GM21360 (cell line): ENCODE results near the gene CPXM1.

ENCODE experiments used
- ATAC-seq: cut with Tn5 transposase; IDR thresholded peaks from one replicate; pipeline ENCODE4 v1.9.1; 2021; ENCODE audit warnings: mild to moderate bottlenecking, moderate library complexity; ENCODE audit not compliant: unreplicated experiment

The CPXM1 gene

DNA sequence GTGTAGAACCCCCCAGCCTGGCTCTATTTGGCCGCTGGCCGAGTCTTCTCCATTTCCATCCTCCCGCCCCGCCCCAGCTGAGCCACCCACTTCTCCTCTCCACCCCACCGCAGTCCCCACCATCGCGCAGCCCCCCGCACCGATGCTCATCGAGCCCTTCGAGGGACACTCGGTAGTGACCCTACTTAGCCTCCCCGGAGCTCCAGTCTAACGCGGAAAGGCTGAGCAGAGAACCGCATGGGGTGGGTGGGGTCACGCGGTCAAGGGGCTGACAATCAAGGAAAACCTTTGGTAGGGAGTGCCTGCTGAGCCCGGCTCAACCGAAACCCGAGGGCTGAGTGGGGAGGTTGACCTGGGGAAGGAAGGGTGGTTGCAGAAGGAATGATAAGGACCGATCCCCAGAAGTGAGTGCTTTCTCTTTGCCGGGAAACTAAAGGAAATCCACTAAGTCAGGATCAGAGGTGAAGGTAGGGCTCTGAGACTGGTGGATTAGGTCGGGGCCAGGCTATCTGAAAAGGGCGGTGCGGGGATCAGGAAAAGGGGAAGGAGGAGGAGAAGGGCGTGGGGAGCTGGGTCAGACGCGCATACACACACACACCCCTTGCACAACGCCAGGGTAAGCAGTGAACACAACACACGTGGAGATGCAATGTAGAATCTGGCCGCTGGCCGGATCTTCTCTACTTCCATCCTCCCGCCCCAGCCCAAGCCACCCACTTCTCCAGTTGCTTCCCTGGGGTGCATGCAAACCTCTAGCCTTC is 49.8 kb downstream of the CPXM1 start:
- ATAC-seq: no peak

DNA sequence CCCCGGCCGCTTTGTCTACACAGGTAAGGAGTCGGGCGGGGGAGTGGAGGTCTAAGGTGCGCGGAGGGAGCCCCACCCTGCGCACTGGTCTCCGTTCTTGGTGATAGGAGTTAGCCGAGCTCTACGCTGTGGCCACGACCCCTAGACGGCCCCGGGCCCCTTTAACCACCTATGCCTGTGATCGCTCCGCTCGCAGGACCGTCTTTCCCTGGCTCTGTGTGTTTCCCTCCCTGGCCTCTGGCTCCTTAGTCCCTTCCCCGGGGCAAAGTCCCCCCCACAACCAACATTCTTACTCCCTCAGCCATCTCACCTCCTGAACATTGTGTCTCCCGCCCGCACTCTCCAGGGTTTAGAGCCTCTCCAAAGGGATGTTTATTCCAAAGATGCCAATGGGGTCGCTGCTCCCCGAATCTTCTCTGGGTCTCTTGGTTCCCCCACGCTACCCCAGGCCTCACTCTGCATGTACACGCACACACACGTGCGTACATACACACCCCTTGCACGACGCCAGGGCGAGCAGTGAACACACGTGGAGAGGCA is 50.4 kb downstream of the CPXM1 start:
- no peak for ATAC-seq

DNA sequence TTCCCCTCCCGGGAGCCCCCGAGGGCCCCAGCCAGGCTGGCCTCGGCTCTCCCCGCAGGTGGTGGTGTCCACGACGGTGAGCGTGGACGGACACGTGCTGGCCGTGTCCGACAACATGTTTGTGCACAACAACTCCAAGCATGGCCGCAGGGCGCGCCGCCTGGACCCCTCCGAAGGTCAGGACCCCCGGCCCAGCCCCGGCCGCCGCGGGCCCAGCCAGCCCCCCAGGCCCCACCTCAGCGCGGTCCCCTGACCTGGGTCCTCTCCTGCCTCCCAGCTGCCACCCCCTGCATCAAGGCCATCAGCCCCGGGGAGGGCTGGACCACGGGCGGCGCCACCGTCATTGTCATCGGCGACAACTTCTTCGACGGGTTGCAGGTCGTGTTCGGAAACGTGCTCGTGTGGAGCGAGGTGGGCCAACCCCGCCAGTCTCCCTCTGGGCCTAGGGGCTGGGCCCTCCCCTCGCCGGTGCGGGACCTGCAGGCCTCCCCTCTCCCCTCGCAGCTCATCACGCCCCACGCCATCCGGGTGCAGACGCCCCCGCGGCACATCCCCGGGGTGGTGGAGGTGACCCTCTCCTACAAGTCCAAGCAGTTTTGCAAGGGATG is 51.0 kb downstream of the CPXM1 start:
- ATAC-seq: no peak

DNA sequence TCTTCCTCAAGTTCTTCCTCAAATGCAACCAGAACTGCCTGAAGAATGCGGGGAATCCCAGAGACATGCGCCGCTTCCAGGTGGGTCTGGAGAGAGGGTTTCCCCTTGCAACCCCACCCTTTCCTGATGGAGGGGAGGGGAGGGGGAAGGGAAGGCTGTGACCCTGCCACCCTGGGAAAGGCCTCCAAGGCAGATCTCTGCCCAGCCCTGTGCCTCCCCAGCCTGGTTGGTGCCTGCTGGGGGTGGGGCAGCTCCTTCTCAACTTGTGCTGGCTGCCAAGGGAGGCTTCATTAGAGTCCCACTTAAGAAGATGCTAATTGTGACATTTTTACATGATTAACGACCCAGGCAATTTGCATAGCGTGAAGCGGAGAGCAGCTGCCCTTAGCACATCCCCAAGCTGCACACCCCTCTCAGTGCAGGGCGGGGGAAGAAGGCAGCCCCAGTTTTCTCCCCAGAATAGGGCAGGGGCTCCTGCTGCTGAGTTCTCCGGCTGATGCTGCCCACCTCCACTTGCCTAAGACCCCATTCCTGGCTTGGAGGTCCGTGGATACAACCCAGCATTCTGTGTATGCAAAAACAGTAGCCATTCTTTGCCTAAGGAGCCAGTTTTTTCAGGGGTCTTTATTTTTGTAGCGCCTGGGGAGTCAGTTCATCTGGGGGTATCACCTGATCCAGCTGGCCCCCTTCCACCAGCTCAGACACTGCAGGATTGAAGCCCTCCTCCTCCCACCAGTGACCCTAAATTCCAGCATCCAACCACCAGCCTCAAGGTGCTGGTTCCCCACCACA is 51.7 kb downstream of the CPXM1 start:
- ATAC-seq: no peak

DNA sequence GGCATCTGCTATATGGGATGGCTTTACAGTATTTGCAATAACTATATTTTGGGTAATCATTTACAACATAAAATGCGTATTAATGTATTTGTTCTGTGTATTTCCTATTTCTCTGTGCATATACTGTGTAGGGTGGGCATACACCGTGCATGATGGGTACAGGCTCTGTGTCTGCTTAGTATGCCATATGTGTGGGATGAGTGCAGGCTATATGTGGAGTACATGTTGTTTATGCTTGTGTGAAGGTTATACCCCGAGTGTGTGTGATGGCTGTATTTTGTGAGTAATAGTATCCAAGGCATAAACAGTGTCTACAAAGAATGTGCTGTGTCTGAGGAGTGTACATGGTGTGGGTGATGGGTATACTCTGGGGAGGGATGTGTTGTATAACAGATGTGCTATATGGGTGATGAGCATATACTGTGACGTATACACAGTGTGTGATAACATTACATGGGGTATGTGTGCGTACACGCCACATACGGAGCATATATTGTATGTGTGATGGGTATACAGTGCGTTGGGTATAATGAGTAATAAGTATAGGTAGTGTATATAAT is 52.7 kb downstream of the CPXM1 start:
- ATAC-seq: no peak

DNA sequence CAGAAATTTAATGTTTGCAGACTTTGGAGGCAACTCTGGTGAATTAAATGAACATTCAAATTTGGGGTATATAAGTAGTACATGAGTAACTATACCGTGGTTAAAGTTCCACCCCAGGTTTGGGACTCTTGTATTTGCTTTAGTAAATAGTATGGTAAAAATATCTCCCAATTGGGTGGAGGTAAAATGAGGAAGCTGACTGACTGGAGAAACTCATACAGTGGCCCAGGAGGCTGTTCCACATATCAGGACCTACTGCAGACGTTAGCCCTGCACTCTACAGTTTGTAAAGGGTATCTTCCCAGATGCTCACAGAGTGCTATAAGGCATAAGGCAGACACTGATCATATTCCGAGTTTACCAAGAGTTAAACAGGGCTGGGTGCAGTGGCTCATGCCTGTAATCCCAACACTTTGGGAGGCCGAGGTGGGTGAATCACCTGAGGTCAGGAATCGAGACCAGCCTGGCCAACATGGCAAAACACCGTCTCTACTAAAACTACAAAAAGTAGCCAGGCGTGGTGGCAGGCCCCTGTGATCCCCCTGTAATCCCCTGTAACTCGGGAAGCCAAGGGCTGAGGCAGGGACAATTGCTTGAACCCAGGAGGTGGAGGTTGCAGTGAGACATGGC is 53.7 kb downstream of the CPXM1 start:
- ATAC-seq: no peak

DNA sequence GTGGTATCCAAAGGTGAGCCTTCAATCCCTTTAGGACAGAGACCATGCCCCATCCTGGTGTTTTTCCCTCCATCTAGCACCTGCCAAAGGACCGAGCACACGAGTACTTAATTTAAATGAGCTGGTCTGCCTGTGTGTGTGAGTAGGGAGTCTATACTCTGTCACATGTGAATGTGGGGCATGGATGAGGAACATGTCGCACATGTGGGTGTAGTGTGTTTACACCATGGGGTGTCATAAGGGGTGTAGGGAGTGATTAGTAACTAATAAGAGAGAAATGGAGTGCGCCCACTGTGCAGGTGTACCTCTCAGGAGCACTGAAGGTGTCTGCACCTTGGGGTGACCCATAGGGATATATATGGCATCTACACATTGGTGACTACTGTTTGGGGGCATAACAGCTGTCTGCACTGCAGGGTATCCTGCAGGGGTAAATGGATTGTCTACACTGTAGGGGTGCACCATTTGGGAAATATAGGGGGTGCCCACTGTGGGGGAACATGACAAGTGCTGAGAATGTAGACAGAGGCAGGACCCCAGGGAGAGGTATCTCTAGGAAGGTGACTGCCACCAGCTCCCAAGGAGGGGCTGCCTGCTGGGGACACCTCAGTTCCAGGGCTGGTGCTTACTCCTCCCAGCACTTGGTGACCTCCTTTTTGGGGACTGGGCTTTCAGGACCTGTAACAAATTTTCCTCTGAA is 54.3 kb downstream of the CPXM1 start:
- no peak for ATAC-seq

DNA sequence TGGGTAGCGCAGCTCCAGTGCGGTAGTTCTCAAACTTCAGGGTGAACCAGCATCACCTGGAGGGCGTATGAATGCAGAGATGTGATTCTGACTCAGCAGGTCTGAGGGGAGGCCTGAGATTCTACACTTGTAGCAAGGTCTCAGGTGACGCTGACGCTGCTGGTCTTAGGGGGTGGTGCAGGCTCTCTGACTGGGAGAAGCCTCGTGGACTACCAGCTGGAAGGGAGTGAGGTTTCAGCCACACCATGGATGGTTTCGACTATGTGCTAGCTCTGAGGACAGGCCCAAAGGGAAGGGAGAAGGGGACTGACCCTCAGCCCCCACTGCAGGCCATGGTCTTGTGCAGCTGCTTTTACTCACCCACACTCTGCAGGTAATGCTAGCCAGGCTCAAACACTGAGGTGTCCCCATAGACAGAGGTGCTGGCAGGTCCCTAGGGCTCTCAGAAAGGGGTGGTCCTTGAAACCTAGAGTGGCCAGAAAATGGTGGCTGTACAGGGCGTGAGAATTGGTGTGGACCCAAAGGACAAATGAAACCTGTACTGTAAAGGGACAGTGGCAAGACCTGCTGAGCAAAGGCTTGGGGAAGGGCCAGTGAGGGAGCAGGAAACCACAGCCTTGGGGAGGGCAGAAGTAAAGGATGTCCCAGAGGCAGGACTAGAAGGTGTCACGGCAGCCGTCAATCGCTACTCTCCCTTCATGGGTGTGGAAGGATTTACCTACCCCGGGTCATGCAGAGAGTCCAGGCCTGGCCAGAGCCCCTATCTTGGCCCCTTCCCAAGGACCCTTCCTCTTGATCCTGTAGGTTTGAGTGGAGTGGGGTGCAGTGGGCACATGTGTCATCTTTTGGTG is 55.1 kb downstream of the CPXM1 start:
- no peak for ATAC-seq
